Parathyroid adenoma (tissue), 2 donors: ENCODE measurements around the gene FMO5.

ENCODE experiments used
- H2AFZ ChIP-seq: fragments of 300-600 bp; sonication (generic); one replicate; pipeline ENCODE4 v1.7.0; 2017; ENCODE audit warnings: antibody characterized with exemption, mild to moderate bottlenecking
- H3K27ac ChIP-seq: fragments of 300-600 bp; sonication (generic); one replicate; pipeline ENCODE4 v1.7.0; 2017
- H3K27me3 ChIP-seq: fragments of 300-600 bp; sonication (generic); one replicate; pipeline ENCODE4 v1.7.0; 2017; ENCODE audit warnings: low read length; ENCODE audit not compliant: control insufficient read depth, insufficient read depth
- H3K36me3 ChIP-seq: fragments of 300-600 bp; sonication (generic); one replicate; pipeline ENCODE4 v1.7.0; 2017; ENCODE audit warnings: low read length; ENCODE audit not compliant: control insufficient read depth, insufficient read depth
- H3K4me1 ChIP-seq: fragments of 300-600 bp; sonication (generic); one replicate; pipeline ENCODE4 v1.7.0; 2017; ENCODE audit warnings: control low read depth
- H3K4me2 ChIP-seq: fragments of 300-600 bp; sonication (generic); one replicate; pipeline ENCODE4 v1.7.0; 2017; ENCODE audit warnings: low read length
- H3K4me3 ChIP-seq: fragments of 300-600 bp; sonication (generic); one replicate; pipeline ENCODE4 v1.7.0; 2017; ENCODE audit warnings: low read depth, low read length
- H3K79me2 ChIP-seq: fragments of 300-600 bp; sonication (generic); one replicate; pipeline ENCODE4 v1.7.0; 2017; ENCODE audit warnings: control low read depth
- H3K9ac ChIP-seq: fragments of 300-600 bp; sonication (generic); one replicate; pipeline ENCODE4 v1.7.0; 2017; ENCODE audit warnings: mild to moderate bottlenecking
- H3K9me3 ChIP-seq: fragments of 300-600 bp; sonication (generic); one replicate; pipeline ENCODE4 v1.7.0; 2017; ENCODE audit warnings: low read length; ENCODE audit not compliant: control insufficient read depth
- TF ChIP-seq, protein P1 (sequence below): fragments of 300-600 bp; sonication (generic); IDR thresholded peaks from one replicate; pipeline ENCODE4 v1.7.0; 2017; ENCODE audit warnings: antibody characterized with exemption, mild to moderate bottlenecking
- donor health status: primary hyperparathyroidism.

Gene FMO5

DNA sequence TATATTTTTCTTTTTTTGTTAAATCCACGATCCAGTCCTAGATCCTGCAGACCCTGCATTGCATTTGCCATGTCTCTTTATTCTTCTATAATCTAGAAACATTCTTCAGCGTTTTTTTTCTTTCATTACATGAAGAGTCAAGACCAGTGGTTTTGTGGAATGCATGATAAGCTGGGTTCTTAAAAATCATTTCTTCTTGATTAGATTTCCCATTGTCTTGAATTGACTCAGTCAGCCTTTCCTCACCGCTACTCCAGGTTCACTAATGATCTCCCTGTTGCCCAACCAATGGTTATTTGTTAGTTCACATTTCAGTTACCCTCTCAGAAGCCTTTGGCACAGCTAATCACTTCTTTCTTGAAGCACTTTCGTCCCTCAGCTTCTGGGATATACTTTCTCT lies 42.6 kb upstream of the FMO5 start:
- H2AFZ ChIP-seq = no peak overlapping the region
- no peaks in the 10 kb centered on the region for H3K27me3 ChIP-seq
- H3K79me2 ChIP-seq = no peaks in the 10 kb centered on the region
- no peak overlapping the region for H3K9ac ChIP-seq
- no peaks in the 10 kb centered on the region for H3K9me3 ChIP-seq
- no peaks in the 10 kb centered on the region for H3K36me3 ChIP-seq
- no peak overlapping the region for H3K4me3 ChIP-seq
- TF ChIP-seq, protein P1, sequence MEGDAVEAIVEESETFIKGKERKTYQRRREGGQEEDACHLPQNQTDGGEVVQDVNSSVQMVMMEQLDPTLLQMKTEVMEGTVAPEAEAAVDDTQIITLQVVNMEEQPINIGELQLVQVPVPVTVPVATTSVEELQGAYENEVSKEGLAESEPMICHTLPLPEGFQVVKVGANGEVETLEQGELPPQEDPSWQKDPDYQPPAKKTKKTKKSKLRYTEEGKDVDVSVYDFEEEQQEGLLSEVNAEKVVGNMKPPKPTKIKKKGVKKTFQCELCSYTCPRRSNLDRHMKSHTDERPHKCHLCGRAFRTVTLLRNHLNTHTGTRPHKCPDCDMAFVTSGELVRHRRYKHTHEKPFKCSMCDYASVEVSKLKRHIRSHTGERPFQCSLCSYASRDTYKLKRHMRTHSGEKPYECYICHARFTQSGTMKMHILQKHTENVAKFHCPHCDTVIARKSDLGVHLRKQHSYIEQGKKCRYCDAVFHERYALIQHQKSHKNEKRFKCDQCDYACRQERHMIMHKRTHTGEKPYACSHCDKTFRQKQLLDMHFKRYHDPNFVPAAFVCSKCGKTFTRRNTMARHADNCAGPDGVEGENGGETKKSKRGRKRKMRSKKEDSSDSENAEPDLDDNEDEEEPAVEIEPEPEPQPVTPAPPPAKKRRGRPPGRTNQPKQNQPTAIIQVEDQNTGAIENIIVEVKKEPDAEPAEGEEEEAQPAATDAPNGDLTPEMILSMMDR = no peak
- H3K27ac ChIP-seq = no peak overlapping the region
- H3K4me1 ChIP-seq = no peaks in the 10 kb centered on the region
- H3K4me2 ChIP-seq = no peak overlapping the region

DNA sequence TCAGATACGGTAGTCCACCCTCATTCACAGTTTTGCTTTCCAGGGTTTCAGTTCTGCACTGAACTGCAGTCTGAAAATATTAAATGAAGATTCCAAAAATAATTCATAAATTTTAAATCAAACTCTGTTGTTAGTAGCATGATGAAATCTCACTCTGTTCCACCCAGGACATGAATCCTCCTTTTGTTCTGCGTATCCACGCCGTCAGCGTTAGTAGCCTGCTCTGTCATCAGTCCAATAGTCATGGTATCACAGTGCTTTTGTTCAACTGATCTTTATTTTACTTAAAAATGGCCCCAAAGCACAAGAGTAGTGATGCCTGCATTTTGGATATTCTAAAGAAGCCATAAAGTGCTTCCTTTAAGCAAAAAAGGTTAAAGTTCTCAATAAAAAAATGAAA lies 41.2 kb upstream of the FMO5 start:
- no peak overlapping the region for H3K27ac ChIP-seq
- TF ChIP-seq, protein P1 = no peak
- H2AFZ ChIP-seq = no peak overlapping the region
- H3K79me2 ChIP-seq = no peaks in the 10 kb centered on the region
- H3K36me3 ChIP-seq = no peaks in the 10 kb centered on the region
- H3K27me3 ChIP-seq = no peaks in the 10 kb centered on the region
- H3K4me2 ChIP-seq = no peak overlapping the region
- no peak overlapping the region for H3K9ac ChIP-seq
- no peaks in the 10 kb centered on the region for H3K4me1 ChIP-seq
- no peak overlapping the region for H3K4me3 ChIP-seq
- no peaks in the 10 kb centered on the region for H3K9me3 ChIP-seq

DNA sequence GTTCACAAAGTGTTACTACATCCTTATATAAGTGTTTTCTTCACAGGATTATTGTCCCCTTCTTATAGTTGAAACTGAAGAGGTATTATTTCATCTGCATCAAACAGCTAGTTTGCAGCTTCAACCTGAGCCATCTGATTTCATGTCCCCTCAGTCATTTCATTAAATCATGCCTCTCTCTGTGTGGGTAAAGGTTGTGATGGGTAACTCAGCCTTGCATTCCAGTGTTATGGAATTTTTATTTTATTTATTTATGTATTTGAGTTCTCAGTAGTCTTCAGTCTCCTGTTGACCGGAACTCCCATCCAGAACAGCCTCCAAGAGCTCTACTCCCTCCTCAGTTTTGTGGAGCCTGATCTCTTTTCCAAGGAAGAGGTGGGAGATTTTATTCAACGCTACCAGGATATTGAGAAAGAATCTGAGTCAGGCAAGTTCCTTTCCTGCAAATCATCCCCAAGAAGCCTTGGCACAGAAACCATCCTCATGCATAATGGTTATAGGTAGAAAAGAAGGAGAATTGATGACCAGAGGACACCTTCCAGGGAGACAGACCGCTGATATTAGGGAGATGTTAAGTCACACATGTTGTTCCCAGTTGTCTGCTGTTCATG lies 39.1 kb upstream of the FMO5 start:
- Histone ChIP-seq H3K9me3 (no peaks in the 10 kb centered on the region), H3K27me3 (no peaks in the 10 kb centered on the region), H2AFZ (no peak overlapping the region), H3K27ac (no peak overlapping the region), H3K4me2 (no peak overlapping the region), H3K4me1 (no peaks in the 10 kb centered on the region), H3K9ac (no peak overlapping the region), H3K4me3 (no peak overlapping the region), H3K79me2 (no peaks in the 10 kb centered on the region), H3K36me3 (no peaks in the 10 kb centered on the region)
- TF ChIP-seq, protein P1 = no peak

DNA sequence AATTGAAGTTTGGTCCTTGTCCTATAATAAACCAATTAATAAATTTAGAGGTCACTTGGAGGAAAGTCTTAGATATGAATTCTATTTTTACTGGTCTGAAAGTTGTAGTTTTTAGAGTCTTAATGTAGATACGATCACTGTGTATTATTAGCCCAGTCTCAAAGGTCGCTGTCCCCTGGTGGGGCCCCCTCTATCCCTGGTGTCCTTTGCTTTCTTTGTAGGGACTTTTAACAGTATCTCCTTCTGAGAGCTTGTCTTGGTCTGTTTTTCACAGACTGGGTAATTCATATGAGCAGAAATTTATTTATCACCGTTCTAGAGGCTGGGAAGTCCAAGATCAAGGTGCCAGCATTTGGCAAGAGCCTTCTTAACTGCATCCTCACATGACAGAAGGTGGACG lies 35.8 kb upstream of the FMO5 start:
- no peaks in the 10 kb centered on the region for H3K79me2 ChIP-seq
- H3K27me3 ChIP-seq = no peaks in the 10 kb centered on the region
- no peaks in the 10 kb centered on the region for H3K9me3 ChIP-seq
- no peak overlapping the region for H3K4me3 ChIP-seq
- TF ChIP-seq, protein P1 = no peak
- no peak overlapping the region for H2AFZ ChIP-seq
- no peaks in the 10 kb centered on the region for H3K4me1 ChIP-seq
- H3K9ac ChIP-seq = no peak overlapping the region
- H3K4me2 ChIP-seq = no peak overlapping the region
- no peaks in the 10 kb centered on the region for H3K36me3 ChIP-seq
- H3K27ac ChIP-seq = no peak overlapping the region

DNA sequence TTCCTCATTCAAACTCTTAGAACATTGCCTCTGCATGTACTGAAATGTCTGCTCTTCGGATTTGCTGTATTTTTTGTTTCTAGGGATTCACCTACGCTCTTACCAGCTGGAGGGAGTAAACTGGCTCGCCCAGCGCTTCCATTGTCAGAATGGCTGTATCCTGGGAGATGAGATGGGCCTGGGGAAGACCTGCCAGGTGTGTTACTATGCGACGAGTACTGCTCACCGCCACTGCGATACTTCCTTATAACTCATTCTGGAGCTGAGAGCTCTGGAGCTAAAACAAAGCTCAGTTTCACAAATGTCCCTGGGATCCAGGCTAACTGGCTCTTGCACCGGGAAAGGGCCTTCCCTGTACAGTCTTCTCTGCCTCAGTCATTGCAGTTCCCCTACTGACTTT lies 27.4 kb upstream of the FMO5 start:
- TF ChIP-seq, protein P1 = no peak
- no peak overlapping the region for H3K27ac ChIP-seq
- H3K4me3 ChIP-seq = no peak overlapping the region
- no peaks in the 10 kb centered on the region for H3K9me3 ChIP-seq
- H2AFZ ChIP-seq = no peak overlapping the region
- H3K4me1 ChIP-seq = no peaks in the 10 kb centered on the region
- H3K27me3 ChIP-seq = no peaks in the 10 kb centered on the region
- H3K4me2 ChIP-seq = no peak overlapping the region
- H3K9ac ChIP-seq = no peak overlapping the region
- no peaks in the 10 kb centered on the region for H3K36me3 ChIP-seq
- H3K79me2 ChIP-seq = peaks cover 13% of the 10 kb centered on the region
